MCF 10A (cell line): ENCODE data around the gene MX2. TPM values are rescaled to one million over a fixed set of nuclear protein-coding genes. Genes with fewer than 3 reads are reported as not detected.

Experiments
- BruUV-seq: library from RNA; stranded (reverse); fragments of 400-500 nt; replicated peaks from 2 replicates; lab custom pipeline; 2021; lab: Mats Ljungman, UMichigan
- CTCF ChIA-PET: fragments of 300-600 bp; sonication (Branson Sonifier 250); formaldehyde crosslinking; extraction: SDS; loops from one replicate; lab custom pipeline; 2021; ENCODE audit warnings: antibody characterized with exemption, inconsistent platforms; lab: Yijun Ruan, JAX
- POLR2A ChIA-PET: fragments of 300-600, 350-650 bp; sonication (Branson Sonifier 250); formaldehyde crosslinking; extraction: SDS; loops from one replicate; lab custom pipeline; 2020; ENCODE audit warnings: antibody characterized with exemption, inconsistent platforms; lab: Yijun Ruan, JAX
- DNase-seq: peaks from one replicate; pipeline ENCODE4 v3.0.0-alpha.2; 2018; ENCODE audit not compliant: unreplicated experiment
- H3K27ac Mint-ChIP-seq: one replicate; pipeline ENCODE4 v1.8.0; 2022; ENCODE audit warnings: mild to moderate bottlenecking, low read depth, mixed read lengths; ENCODE audit not compliant: unreplicated experiment
- H3K27me3 Mint-ChIP-seq: one replicate; pipeline ENCODE4 v1.8.0; 2022; ENCODE audit warnings: mixed read lengths; ENCODE audit not compliant: insufficient read depth, unreplicated experiment
- H3K36me3 Mint-ChIP-seq: one replicate; pipeline ENCODE4 v1.8.0; 2022; ENCODE audit warnings: mild to moderate bottlenecking, moderate library complexity, mixed read lengths; ENCODE audit not compliant: insufficient read depth, unreplicated experiment
- H3K4me1 Mint-ChIP-seq: one replicate; pipeline ENCODE4 v1.8.0; 2022; ENCODE audit warnings: mixed read lengths; ENCODE audit not compliant: insufficient read depth, unreplicated experiment
- H3K4me3 Mint-ChIP-seq: one replicate; pipeline ENCODE4 v1.8.0; 2022; ENCODE audit warnings: mild to moderate bottlenecking, moderate library complexity, mixed read lengths; ENCODE audit not compliant: unreplicated experiment
- H3K9me3 Mint-ChIP-seq: one replicate; pipeline ENCODE4 v1.8.0; 2022; ENCODE audit warnings: mixed read lengths; ENCODE audit not compliant: unreplicated experiment
- CTCF ChIP-seq: fragments of 200-600 bp; IDR thresholded peaks from one replicate; pipeline ENCODE4 v1.8.0; 2022; ENCODE audit warnings: antibody characterized with exemption, mild to moderate bottlenecking; ENCODE audit not compliant: unreplicated experiment
- intact Hi-C: fragments of 100-400 bp; cut with micrococcal nuclease; formaldehyde crosslinking; loops from 2 replicates; pipeline ENCODE4 v1.14.1; 2022
- total RNA-seq: library from RNA; stranded (reverse); gene quantifications from 2 replicates; pipeline ENCODE4 v1.2.3, GENCODE V29; 2022

The MX2 gene
- total RNA-seq, 1 experiment from 2014 or later: not detected

- H3K4me1 Mint-ChIP-seq: no peaks in the 10 kb centered on the region
- ChIA-PET POLR2A (no interaction called here), CTCF (no interaction called here)
- H3K9me3 Mint-ChIP-seq: peaks cover 10% of the 10 kb centered on the region
- H3K27ac Mint-ChIP-seq: no peak overlapping the region
- no peak overlapping the region for H3K4me3 Mint-ChIP-seq
- no peak for DNase-seq
- no peak for TF ChIP-seq CTCF
- peaks cover 37% of the 10 kb centered on the region for H3K27me3 Mint-ChIP-seq
- no TSS peak for BruUV-seq
- intact Hi-C loops: no loop called here
- no peaks in the 10 kb centered on the region for H3K36me3 Mint-ChIP-seq
Observed at GRCh38 chr21:41328660-41329607, 32.9 kb upstream of the MX2 start.

GRCh38 chr21:41333752-41334151 is 28.1 kb upstream of the MX2 start:
- Mint-ChIP-seq H3K27ac (no peak overlapping the region), H3K27me3 (peaks cover 37% of the 10 kb centered on the region), H3K4me1 (no peaks in the 10 kb centered on the region), H3K4me3 (no peak overlapping the region), H3K36me3 (no peaks in the 10 kb centered on the region), H3K9me3 (peaks cover 17% of the 10 kb centered on the region)
- TF ChIP-seq CTCF: no peak
- no TSS peak for BruUV-seq
- POLR2A ChIA-PET: no interaction called here
- intact Hi-C loops: no loop called here
- DNase-seq: no peak
- CTCF ChIA-PET: no interaction called here

GRCh38 chr21:41337515-41337914 is 24.3 kb upstream of the MX2 start:
- no peak overlapping the region for H3K27ac Mint-ChIP-seq
- POLR2A ChIA-PET: no interaction called here

More at GRCh38 chr21:41337515-41337914, 24.3 kb upstream of the MX2 start:
- H3K36me3 Mint-ChIP-seq: no peaks in the 10 kb centered on the region
- H3K27me3 Mint-ChIP-seq: peaks cover 22% of the 10 kb centered on the region
- no peak for DNase-seq
- H3K4me1 Mint-ChIP-seq: no peaks in the 10 kb centered on the region
- CTCF ChIA-PET: interaction anchor here (0.7 kb wide), 1 partner anchor 229 kb away, joined by 3 read pairs; no protein-coding TSS in a partner anchor
- TF ChIP-seq CTCF: no peak
- peaks cover 24% of the 10 kb centered on the region for H3K9me3 Mint-ChIP-seq
- intact Hi-C loops: no loop called here
- H3K4me3 Mint-ChIP-seq: no peak overlapping the region
- no TSS peak for BruUV-seq
